ENCODE data around the gene OTUD3. TPM values are rescaled to one million over a fixed set of nuclear protein-coding genes. Genes with fewer than 3 reads are reported as not detected.
A peak's percentile ranks its signal among the peaks of the same experiment; 100 is the strongest.

OTUD3 gene
- total RNA-seq, 1 donor from 2014 or later = 4.9 TPM

DNA sequence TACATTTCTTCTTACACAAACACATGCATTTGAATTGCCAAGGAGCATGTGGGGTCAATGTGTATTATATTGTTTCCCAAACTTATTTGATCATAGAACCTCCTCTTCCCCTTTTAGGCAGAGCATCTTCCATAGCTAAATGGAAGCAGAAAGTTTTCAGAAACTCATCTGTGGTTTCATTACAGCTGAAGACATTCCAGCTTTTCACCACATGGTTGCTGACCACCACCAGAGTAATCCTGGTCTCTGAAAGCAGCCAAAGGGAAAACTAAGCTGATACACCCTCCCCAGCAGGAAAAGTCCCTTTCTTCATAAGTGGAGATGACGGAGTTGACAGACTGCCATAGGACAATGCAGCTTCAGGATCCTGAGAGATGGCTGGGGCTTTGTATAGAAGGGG, 30.2 kb upstream of the OTUD3 start:
- TF ChIP-seq POLR2A (IDR thresholded peaks at IDR 0.05) = no peak
- Histone ChIP-seq H3K4me1 (no peaks in the 10 kb centered on the region), H3K9me3 (no peaks in the 10 kb centered on the region), H3K27me3 (no peaks in the 10 kb centered on the region), H3K4me3 (no peak overlapping the region), H3K36me3 (no peaks in the 10 kb centered on the region), H3K27ac (no peak overlapping the region)
- no peak for DNase-seq (ENCODE audit: extremely low spot score in 2 of 2)
- intact Hi-C loops (cut with DNase I) = no loop called here

- no peak for DNase-seq (ENCODE audit: extremely low spot score in 2 of 2)
- Histone ChIP-seq H3K4me1 (no peaks in the 10 kb centered on the region), H3K36me3 (no peaks in the 10 kb centered on the region), H3K27me3 (no peaks in the 10 kb centered on the region), H3K27ac (no peak overlapping the region), H3K9me3 (no peaks in the 10 kb centered on the region), H3K4me3 (no peak overlapping the region)
- intact Hi-C loops (cut with DNase I) = no loop called here
- no peak for TF ChIP-seq POLR2AphosphoS5 (IDR thresholded peaks at IDR 0.05; ENCODE audit: insufficient read depth in 1 of 2, low read depth in 1 of 2)
- TF ChIP-seq, protein P1, sequence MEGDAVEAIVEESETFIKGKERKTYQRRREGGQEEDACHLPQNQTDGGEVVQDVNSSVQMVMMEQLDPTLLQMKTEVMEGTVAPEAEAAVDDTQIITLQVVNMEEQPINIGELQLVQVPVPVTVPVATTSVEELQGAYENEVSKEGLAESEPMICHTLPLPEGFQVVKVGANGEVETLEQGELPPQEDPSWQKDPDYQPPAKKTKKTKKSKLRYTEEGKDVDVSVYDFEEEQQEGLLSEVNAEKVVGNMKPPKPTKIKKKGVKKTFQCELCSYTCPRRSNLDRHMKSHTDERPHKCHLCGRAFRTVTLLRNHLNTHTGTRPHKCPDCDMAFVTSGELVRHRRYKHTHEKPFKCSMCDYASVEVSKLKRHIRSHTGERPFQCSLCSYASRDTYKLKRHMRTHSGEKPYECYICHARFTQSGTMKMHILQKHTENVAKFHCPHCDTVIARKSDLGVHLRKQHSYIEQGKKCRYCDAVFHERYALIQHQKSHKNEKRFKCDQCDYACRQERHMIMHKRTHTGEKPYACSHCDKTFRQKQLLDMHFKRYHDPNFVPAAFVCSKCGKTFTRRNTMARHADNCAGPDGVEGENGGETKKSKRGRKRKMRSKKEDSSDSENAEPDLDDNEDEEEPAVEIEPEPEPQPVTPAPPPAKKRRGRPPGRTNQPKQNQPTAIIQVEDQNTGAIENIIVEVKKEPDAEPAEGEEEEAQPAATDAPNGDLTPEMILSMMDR (IDR thresholded peaks at IDR 0.05) = no peak
Measured at GRCh38 chr1:19854866-19855265, 27.3 kb upstream of the OTUD3 start.

GRCh38 chr1:19858893-19859292, 23.3 kb upstream of the OTUD3 start:
- H3K36me3 ChIP-seq = no peaks in the 10 kb centered on the region
- no peaks in the 10 kb centered on the region for H3K4me1 ChIP-seq
- intact Hi-C loops (cut with DNase I) = no loop called here
- no peaks in the 10 kb centered on the region for H3K9me3 ChIP-seq
- no peaks in the 10 kb centered on the region for H3K27me3 ChIP-seq
- TF ChIP-seq, protein P1 (IDR thresholded peaks at IDR 0.05) = no peak
- H3K27ac ChIP-seq = no peak overlapping the region
- no peak overlapping the region for H3K4me3 ChIP-seq
- no peak for DNase-seq (ENCODE audit: extremely low spot score in 2 of 2)

DNA sequence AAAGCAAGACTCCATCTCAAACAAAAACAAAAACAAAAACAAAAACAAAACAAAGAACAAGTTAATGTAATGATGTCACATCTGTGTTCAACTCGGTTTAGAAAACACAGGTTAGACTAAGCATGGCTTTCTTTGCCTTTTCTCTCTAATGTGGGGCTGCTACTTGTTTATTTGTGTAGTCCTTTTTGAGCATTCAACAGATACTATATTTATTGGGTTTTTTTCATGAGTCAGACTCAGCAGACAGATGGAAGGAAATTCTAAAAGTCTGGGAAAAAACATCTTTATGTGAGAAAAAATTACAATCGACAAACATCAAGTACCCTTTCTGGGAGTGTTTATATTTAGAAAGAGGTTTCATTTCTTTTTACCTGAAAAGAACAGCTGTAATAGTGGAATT, 22.3 kb upstream of the OTUD3 start:
- H3K36me3 ChIP-seq = no peaks in the 10 kb centered on the region
- no peak for DNase-seq (ENCODE audit: extremely low spot score in 2 of 2)
- TF ChIP-seq, protein P1 (IDR thresholded peaks at IDR 0.05) = no peak
- TF ChIP-seq POLR2A (IDR thresholded peaks at IDR 0.05) (no peak), POLR2AphosphoS5 (IDR thresholded peaks at IDR 0.05; ENCODE audit: insufficient read depth in 1 of 2, low read depth in 1 of 2) (no peak)
- H3K27ac ChIP-seq = no peak overlapping the region
- H3K9me3 ChIP-seq = no peaks in the 10 kb centered on the region
- intact Hi-C loops (cut with DNase I) = no loop called here
- no peaks in the 10 kb centered on the region for H3K27me3 ChIP-seq
- H3K4me3 ChIP-seq = no peak overlapping the region
- H3K4me1 ChIP-seq = no peaks in the 10 kb centered on the region

DNA sequence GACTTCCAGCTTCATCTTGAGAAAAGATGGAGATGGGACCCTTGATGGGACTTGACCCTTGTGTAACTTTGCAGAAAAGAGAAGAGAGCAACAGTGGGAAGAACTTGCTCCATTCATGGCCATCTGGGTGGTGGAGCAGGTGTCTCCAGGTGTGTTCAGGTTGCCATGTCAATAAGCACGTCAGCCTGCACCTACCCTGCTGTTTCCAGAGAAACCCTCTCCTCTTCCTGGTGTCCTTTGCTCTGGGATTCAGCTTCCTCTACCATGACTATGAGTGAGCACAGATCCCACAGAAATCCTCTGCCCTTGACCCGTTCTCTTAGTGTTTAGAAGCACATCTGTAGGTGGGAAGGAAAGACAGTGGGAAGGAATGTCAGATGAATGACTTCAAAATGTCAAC, 21.8 kb upstream of the OTUD3 start:
- intact Hi-C loops (cut with DNase I) = no loop called here
- TF ChIP-seq POLR2AphosphoS5 (IDR thresholded peaks at IDR 0.05; ENCODE audit: insufficient read depth in 1 of 2, low read depth in 1 of 2) (no peak), POLR2A (IDR thresholded peaks at IDR 0.05) (no peak)
- TF ChIP-seq, protein P1 (IDR thresholded peaks at IDR 0.05) = no peak
- Histone ChIP-seq H3K4me1 (no peaks in the 10 kb centered on the region), H3K27ac (no peak overlapping the region), H3K4me3 (no peak overlapping the region), H3K36me3 (no peaks in the 10 kb centered on the region), H3K9me3 (no peaks in the 10 kb centered on the region), H3K27me3 (no peaks in the 10 kb centered on the region)
- DNase-seq (ENCODE audit: extremely low spot score in 2 of 2) = peak in 1 of 2 donors; percentile 42

GRCh38 chr1:19861034-19861433, 21.2 kb upstream of the OTUD3 start:
- TF ChIP-seq, protein P1 (IDR thresholded peaks at IDR 0.05) = no peak
- TF ChIP-seq POLR2AphosphoS5 (IDR thresholded peaks at IDR 0.05; ENCODE audit: insufficient read depth in 1 of 2, low read depth in 1 of 2) (no peak), POLR2A (IDR thresholded peaks at IDR 0.05) (no peak)
- Histone ChIP-seq H3K4me1 (no peaks in the 10 kb centered on the region), H3K9me3 (no peaks in the 10 kb centered on the region), H3K27me3 (no peaks in the 10 kb centered on the region), H3K4me3 (no peak overlapping the region), H3K36me3 (no peaks in the 10 kb centered on the region), H3K27ac (no peak overlapping the region)
- no peak for DNase-seq (ENCODE audit: extremely low spot score in 2 of 2)
- intact Hi-C loops (cut with DNase I) = no loop called here
